ENCODE data around the gene MAPK8IP3.

MAPK8IP3 gene

GRCh38 chr16:1780677-1781072 lies 74.7 kb downstream of the MAPK8IP3 start:
- Histone ChIP-seq H3K18ac (ENCODE audit: low read length) (no peak overlapping the region), H3K4me3 (ENCODE audit: low read length) (no peak overlapping the region), H3K79me2 (ENCODE audit: control insufficient read depth, insufficient read depth, low read length) (peaks cover 16% of the 10 kb centered on the region), H2BK5ac (ENCODE audit: low read length) (no peak overlapping the region), H3K4me2 (ENCODE audit: low read length) (no peak overlapping the region), H3K36me3 (ENCODE audit: control insufficient read depth, insufficient read depth, low read length) (no peaks in the 10 kb centered on the region), H3K27ac (ENCODE audit: low read depth, low read length) (no peak overlapping the region), H3K4me1 (ENCODE audit: control insufficient read depth, low read depth, low read length) (no peaks in the 10 kb centered on the region), H3K23ac (ENCODE audit: low read length) (no peak overlapping the region), H2BK120ac (ENCODE audit: low read depth, low read length) (no peak overlapping the region), H3K27me3 (ENCODE audit: insufficient read depth, low read length, poor library complexity) (no peaks in the 10 kb centered on the region), H2BK15ac (replicated peaks; ENCODE audit: low read depth) (no peak overlapping the region), H2AK5ac (ENCODE audit: low read length) (no peak overlapping the region), H4K5ac (ENCODE audit: low read length) (no peak overlapping the region), H3K56ac (ENCODE audit: low read length) (no peak overlapping the region), H3K4ac (ENCODE audit: low read depth, low read length) (no peak overlapping the region), H4K8ac (ENCODE audit: low read depth, low read length) (no peak overlapping the region), H3K79me1 (ENCODE audit: low read length) (peaks cover 7% of the 10 kb centered on the region), H3K9ac (ENCODE audit: low read length) (no peak overlapping the region)
- no peak for DNase-seq
- WGBS (ENCODE audit: extremely low coverage, insufficient coverage, low lambda C conversion rate) = no CpG with 5 or more reads among the region's 6 CpGs

GRCh38 chr16:1781254-1781653 lies 75.3 kb downstream of the MAPK8IP3 start:
- Histone ChIP-seq H2BK120ac (ENCODE audit: low read depth, low read length) (no peak overlapping the region), H3K79me2 (ENCODE audit: control insufficient read depth, insufficient read depth, low read length) (peaks cover 19% of the 10 kb centered on the region), H4K8ac (ENCODE audit: low read depth, low read length) (no peak overlapping the region), H3K79me1 (ENCODE audit: low read length) (peaks cover 10% of the 10 kb centered on the region), H2AK5ac (ENCODE audit: low read length) (no peak overlapping the region), H3K27me3 (ENCODE audit: insufficient read depth, low read length, poor library complexity) (no peaks in the 10 kb centered on the region), H3K18ac (ENCODE audit: low read length) (no peak overlapping the region), H3K56ac (ENCODE audit: low read length) (peak overlapping the region; percentile 88), H3K4me1 (ENCODE audit: control insufficient read depth, low read depth, low read length) (no peaks in the 10 kb centered on the region), H3K36me3 (ENCODE audit: control insufficient read depth, insufficient read depth, low read length) (no peaks in the 10 kb centered on the region), H3K9ac (ENCODE audit: low read length) (peak overlapping the region; percentile 81), H2BK5ac (ENCODE audit: low read length) (no peak overlapping the region), H3K4ac (ENCODE audit: low read depth, low read length) (no peak overlapping the region), H4K5ac (ENCODE audit: low read length) (no peak overlapping the region), H2BK15ac (replicated peaks; ENCODE audit: low read depth) (no peak overlapping the region), H3K4me3 (ENCODE audit: low read length) (no peak overlapping the region), H3K27ac (ENCODE audit: low read depth, low read length) (no peak overlapping the region), H3K4me2 (ENCODE audit: low read length) (peak overlapping the region; percentile 88), H3K23ac (ENCODE audit: low read length) (no peak overlapping the region)
- DNase-seq = no peak
- no CpG with 5 or more reads among the region's 20 CpGs for WGBS (ENCODE audit: extremely low coverage, insufficient coverage, low lambda C conversion rate)

DNA sequence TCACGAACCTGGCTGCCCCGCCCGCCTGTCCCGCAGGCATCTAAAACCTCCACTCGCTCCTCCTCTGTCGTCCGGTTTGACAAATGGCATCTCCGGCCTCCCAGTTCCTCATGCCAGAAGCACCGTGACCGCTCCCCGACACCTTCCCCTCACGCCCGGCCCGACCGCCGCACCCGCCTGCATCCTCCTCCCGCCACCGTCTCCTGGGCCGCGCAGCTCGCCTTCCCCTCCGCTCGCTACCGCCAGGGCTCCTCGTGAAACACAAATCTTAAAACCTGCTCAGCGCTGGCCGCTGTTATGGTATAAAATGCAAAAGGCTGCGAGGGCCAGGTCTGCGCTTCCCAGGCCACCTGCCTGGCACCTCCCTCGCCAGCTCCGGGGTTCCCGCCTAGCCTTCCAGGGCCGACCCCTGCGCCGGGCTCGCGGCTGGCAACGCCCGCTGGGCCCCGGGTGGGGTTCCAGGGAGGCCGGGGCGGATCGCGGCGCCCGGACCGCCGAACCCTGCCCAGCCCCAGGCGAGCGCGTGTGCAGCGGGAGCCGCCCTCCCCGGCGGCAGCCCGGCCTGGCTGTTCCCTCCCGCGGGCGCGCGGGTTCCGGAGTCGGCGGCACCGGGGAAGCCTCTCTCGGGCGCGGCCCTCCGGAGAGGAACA lies 75.9 kb downstream of the MAPK8IP3 start:
- no peak overlapping the region for H3K27ac ChIP-seq (ENCODE audit: low read depth, low read length)

DNA sequence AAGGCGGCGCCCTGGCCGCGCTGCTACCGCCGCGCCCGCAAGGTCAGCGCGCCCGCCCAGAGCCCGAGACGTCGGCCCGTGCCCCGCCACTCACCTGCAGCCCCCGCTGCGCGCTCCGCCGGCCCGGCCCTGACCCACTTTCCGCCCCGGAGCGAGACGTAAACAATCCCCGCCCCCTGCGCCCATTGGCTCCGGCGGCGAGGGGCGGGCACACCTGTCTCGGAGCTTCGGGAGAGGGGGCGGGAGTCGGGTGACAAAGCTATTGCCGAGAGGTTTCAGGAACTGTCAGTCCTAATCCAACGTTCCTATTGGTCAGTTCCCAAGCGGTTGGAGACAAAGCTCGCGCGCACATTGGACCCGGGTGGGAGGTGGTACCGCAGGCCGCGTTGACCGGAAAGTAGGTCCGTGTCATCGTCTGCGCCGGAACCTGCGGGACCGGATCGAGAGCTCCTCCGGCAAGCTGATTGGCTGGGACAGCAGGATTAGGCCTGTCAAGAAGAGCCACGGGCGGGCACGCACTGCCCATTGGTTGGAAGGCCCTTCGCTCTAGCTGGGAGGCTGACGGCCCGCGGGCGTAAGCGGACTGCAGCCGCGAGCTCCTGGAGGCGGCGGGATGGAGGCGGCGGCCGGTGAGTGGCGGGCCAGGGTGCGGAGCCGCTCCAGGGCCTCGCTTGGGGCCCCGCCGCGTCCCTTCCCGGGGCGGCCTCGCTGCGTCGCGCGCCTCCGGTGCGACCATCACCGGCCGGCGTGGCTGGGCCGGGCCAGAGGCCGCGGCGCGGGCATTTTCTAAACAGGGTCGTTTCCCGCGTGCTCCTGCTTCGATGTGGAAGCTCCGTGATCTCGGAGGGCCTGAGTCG lies 76.6 kb downstream of the MAPK8IP3 start, which contains the start of the genes NUBP2 and SPSB3:
TSS of gene NUBP2 (plus strand) at position 553 of the 857 bp plus-strand sequence. CDS start at position 614, 61 bp downstream.
TSS of gene SPSB3 (minus strand) at position 164 of the 857 bp plus-strand sequence. CDS start 1,088 bp downstream, outside the sequence.
- peak within 1 kb of the TSS; percentile 90 for H3K56ac ChIP-seq (ENCODE audit: low read length)
- no peak within 1 kb of the TSS for H2BK120ac ChIP-seq (ENCODE audit: low read depth, low read length)
- H2BK5ac ChIP-seq (ENCODE audit: low read length) = no peak within 1 kb of the TSS
- H3K36me3 ChIP-seq (ENCODE audit: control insufficient read depth, insufficient read depth, low read length) = peaks cover 2% of the 10 kb centered on the region
- H3K79me1 ChIP-seq (ENCODE audit: low read length) = peaks cover 11% of the 10 kb centered on the region
- no peak within 1 kb of the TSS for H3K18ac ChIP-seq (ENCODE audit: low read length)
- no peak within 1 kb of the TSS for H2AK5ac ChIP-seq (ENCODE audit: low read length)
- peaks cover 22% of the 10 kb centered on the region for H3K79me2 ChIP-seq (ENCODE audit: control insufficient read depth, insufficient read depth, low read length)
- H3K4me3 ChIP-seq (ENCODE audit: low read length) = peak within 1 kb of the TSS; percentile 96
- H3K4me2 ChIP-seq (ENCODE audit: low read length) = peak within 1 kb of the TSS; percentile 88
- H3K27ac ChIP-seq (ENCODE audit: low read depth, low read length) = no peak within 1 kb of the TSS
- no peak within 1 kb of the TSS for H4K5ac ChIP-seq (ENCODE audit: low read length)
- DNase-seq = peak; percentile 100
- H4K8ac ChIP-seq (ENCODE audit: low read depth, low read length) = no peak within 1 kb of the TSS
- H2BK15ac ChIP-seq (replicated peaks; ENCODE audit: low read depth) = no peak within 1 kb of the TSS
- WGBS (ENCODE audit: extremely low coverage, insufficient coverage, low lambda C conversion rate) = no CpG with 5 or more reads among the region's 102 CpGs
- no peaks in the 10 kb centered on the region for H3K27me3 ChIP-seq (ENCODE audit: insufficient read depth, low read length, poor library complexity)
- H3K4ac ChIP-seq (ENCODE audit: low read depth, low read length) = peak within 1 kb of the TSS; percentile 19
- H3K23ac ChIP-seq (ENCODE audit: low read length) = no peak within 1 kb of the TSS
- peak within 1 kb of the TSS; percentile 85 for H3K9ac ChIP-seq (ENCODE audit: low read length)
- H3K4me1 ChIP-seq (ENCODE audit: control insufficient read depth, low read depth, low read length) = no peaks in the 10 kb centered on the region

More for the DNA sequence above, 75.9 kb downstream of the MAPK8IP3 start:
- H4K8ac ChIP-seq (ENCODE audit: low read depth, low read length) = no peak overlapping the region
- H3K4ac ChIP-seq (ENCODE audit: low read depth, low read length) = peak overlapping the region; percentile 19
- WGBS (ENCODE audit: extremely low coverage, insufficient coverage, low lambda C conversion rate) = no CpG with 5 or more reads among the region's 70 CpGs
- H3K79me1 ChIP-seq (ENCODE audit: low read length) = peaks cover 10% of the 10 kb centered on the region
- H2BK15ac ChIP-seq (replicated peaks; ENCODE audit: low read depth) = no peak overlapping the region
- peak overlapping the region; percentile 73 for H3K4me3 ChIP-seq (ENCODE audit: low read length)
- no peak overlapping the region for H3K18ac ChIP-seq (ENCODE audit: low read length)
- H2AK5ac ChIP-seq (ENCODE audit: low read length) = no peak overlapping the region
- DNase-seq = peak; percentile 55
- H3K36me3 ChIP-seq (ENCODE audit: control insufficient read depth, insufficient read depth, low read length) = no peaks in the 10 kb centered on the region
- H3K79me2 ChIP-seq (ENCODE audit: control insufficient read depth, insufficient read depth, low read length) = peaks cover 20% of the 10 kb centered on the region
- H3K23ac ChIP-seq (ENCODE audit: low read length) = no peak overlapping the region
- peak overlapping the region; percentile 88 for H3K4me2 ChIP-seq (ENCODE audit: low read length)
- no peaks in the 10 kb centered on the region for H3K27me3 ChIP-seq (ENCODE audit: insufficient read depth, low read length, poor library complexity)
- no peak overlapping the region for H2BK120ac ChIP-seq (ENCODE audit: low read depth, low read length)
- H3K56ac ChIP-seq (ENCODE audit: low read length) = peak overlapping the region; percentile 88
- H3K9ac ChIP-seq (ENCODE audit: low read length) = peak overlapping the region; percentile 81
- no peak overlapping the region for H4K5ac ChIP-seq (ENCODE audit: low read length)
- H3K4me1 ChIP-seq (ENCODE audit: control insufficient read depth, low read depth, low read length) = no peaks in the 10 kb centered on the region
- H2BK5ac ChIP-seq (ENCODE audit: low read length) = no peak overlapping the region

GRCh38 chr16:1784977-1785845 lies 79.2 kb downstream of the MAPK8IP3 start:
- Histone ChIP-seq H2BK120ac (ENCODE audit: low read depth, low read length) (no peak overlapping the region), H2BK5ac (ENCODE audit: low read length) (no peak overlapping the region), H3K4me3 (ENCODE audit: low read length) (no peak overlapping the region), H4K8ac (ENCODE audit: low read depth, low read length) (no peak overlapping the region), H3K79me2 (ENCODE audit: control insufficient read depth, insufficient read depth, low read length) (peaks cover 22% of the 10 kb centered on the region), H4K5ac (ENCODE audit: low read length) (no peak overlapping the region), H3K27ac (ENCODE audit: low read depth, low read length) (no peak overlapping the region), H2BK15ac (replicated peaks; ENCODE audit: low read depth) (no peak overlapping the region), H3K4me2 (ENCODE audit: low read length) (no peak overlapping the region), H3K4me1 (ENCODE audit: control insufficient read depth, low read depth, low read length) (no peaks in the 10 kb centered on the region), H3K23ac (ENCODE audit: low read length) (no peak overlapping the region), H3K9ac (ENCODE audit: low read length) (no peak overlapping the region), H2AK5ac (ENCODE audit: low read length) (no peak overlapping the region), H3K56ac (ENCODE audit: low read length) (no peak overlapping the region), H3K36me3 (ENCODE audit: control insufficient read depth, insufficient read depth, low read length) (peaks cover 2% of the 10 kb centered on the region), H3K4ac (ENCODE audit: low read depth, low read length) (no peak overlapping the region), H3K27me3 (ENCODE audit: insufficient read depth, low read length, poor library complexity) (no peaks in the 10 kb centered on the region), H3K79me1 (ENCODE audit: low read length) (peaks cover 13% of the 10 kb centered on the region), H3K18ac (ENCODE audit: low read length) (no peak overlapping the region)
- WGBS (ENCODE audit: extremely low coverage, insufficient coverage, low lambda C conversion rate) = no CpG with 5 or more reads among the region's 26 CpGs
- no peak for DNase-seq
